Keratinocyte (primary cell): ENCODE data around the gene SPATA20. TPM values are rescaled to one million over a fixed set of nuclear protein-coding genes. Genes with fewer than 3 reads are reported as not detected.

ENCODE experiments used
- DNase-seq: peaks from one replicate; pipeline ENCODE4 v3.0.0-alpha.2; 2011; ENCODE audit warnings: low read depth, missing footprints, low spot score
- FAIRE-seq: peaks from 2 replicates; lab custom pipeline; 2011; peaks lifted over from hg19 to GRCh38; lab: Jason Lieb, UNC
- H2AFZ ChIP-seq: 2 replicates; pipeline ENCODE4 v1.6.0; 2012; ENCODE audit warnings: low read length, control low read depth, inconsistent platforms; ENCODE audit not compliant: control insufficient read depth
- H3K27ac ChIP-seq: 2 replicates; pipeline ENCODE4 v1.5.1; 2011; ENCODE audit warnings: low read length; ENCODE audit not compliant: control insufficient read depth, insufficient read depth
- H3K27me3 ChIP-seq: 3 replicates; pipeline ENCODE4 v1.6.0; 2011; ENCODE audit warnings: low read length; ENCODE audit not compliant: control insufficient read depth, insufficient read depth; ENCODE audit errors: extremely low read depth
- H3K36me3 ChIP-seq, 2 experiments: 2 replicates in 1 of 2; 3 replicates in 1 of 2; pipeline ENCODE4 v1.5.1; 2011; ENCODE audit warnings: low read length in 2 of 2, mild to moderate bottlenecking in 1 of 2; ENCODE audit not compliant: control insufficient read depth in 2 of 2, insufficient read depth in 2 of 2; ENCODE audit errors: extremely low read depth in 1 of 2
- H3K4me1 ChIP-seq: 3 replicates; pipeline ENCODE4 v1.5.1; 2011; ENCODE audit warnings: low read length; ENCODE audit not compliant: control insufficient read depth, insufficient read depth; ENCODE audit errors: extremely low read depth
- H3K4me2 ChIP-seq: 3 replicates; pipeline ENCODE4 v1.6.0; 2011; ENCODE audit warnings: low read depth, low read length; ENCODE audit not compliant: control insufficient read depth, insufficient read depth; ENCODE audit errors: extremely low read depth
- H3K4me3 ChIP-seq, 3 experiments: fragments of 200-600 bp in 1 of 3; sonication (generic) in 1 of 3; 2 replicates in 2 of 3; 3 replicates in 1 of 3; pipeline ENCODE4 v1.5.1; 2011 to 2016; ENCODE audit warnings: low read length in 3 of 3, mild to moderate bottlenecking in 3 of 3, control low read depth in 2 of 3, inconsistent platforms in 1 of 3, low read depth in 1 of 3, mixed read lengths in 1 of 3, mixed run types in 1 of 3, moderate library complexity in 1 of 3; ENCODE audit not compliant: control insufficient read depth in 2 of 3, insufficient read depth in 2 of 3; ENCODE audit errors: extremely low read depth in 1 of 3
- H3K79me2 ChIP-seq: 2 replicates; pipeline ENCODE4 v1.6.0; 2012; ENCODE audit warnings: low read length; ENCODE audit not compliant: control insufficient read depth, insufficient read depth
- H3K9ac ChIP-seq: 3 replicates; pipeline ENCODE4 v1.6.0; 2011; ENCODE audit warnings: low read length; ENCODE audit not compliant: control insufficient read depth, insufficient read depth; ENCODE audit errors: extremely low read depth
- H3K9me1 ChIP-seq: 3 replicates; pipeline ENCODE4 v1.6.0; 2011; ENCODE audit warnings: low read length; ENCODE audit not compliant: control insufficient read depth, insufficient read depth; ENCODE audit errors: extremely low read depth
- H3K9me3 ChIP-seq: 2 replicates; pipeline ENCODE4 v1.5.1; 2012; ENCODE audit warnings: low read depth, low read length; ENCODE audit not compliant: control insufficient read depth
- H4K20me1 ChIP-seq: 3 replicates; pipeline ENCODE4 v1.6.0; 2011; ENCODE audit warnings: low read length; ENCODE audit not compliant: control insufficient read depth, insufficient read depth; ENCODE audit errors: extremely low read depth
- CTCF ChIP-seq, 3 experiments: IDR thresholded peaks in 1 of 3; conservative IDR thresholded peaks in 1 of 3; optimal IDR thresholded peaks in 1 of 3; 2 replicates in 2 of 3; 3 replicates in 1 of 3; pipeline versions ENCODE3 to v1.5.1; 2011; ENCODE audit warnings: low read length in 3 of 3, mild to moderate bottlenecking in 3 of 3, moderate library complexity in 2 of 3, control low read depth in 1 of 3, inconsistent platforms in 1 of 3; ENCODE audit not compliant: insufficient read depth in 2 of 3; ENCODE audit errors: extremely low read depth in 1 of 3
- EZH2 ChIP-seq: IDR thresholded peaks from one replicate; pipeline ENCODE4 v1.6.1; 2012; ENCODE audit warnings: inconsistent platforms, mild to moderate bottlenecking, low read length, moderate library complexity
- dilution Hi-C: fragments of 300-500 bp; cut with MboI; formaldehyde crosslinking; loops from one replicate; pipeline ENCODE4 v1.7.0; 2020; ENCODE audit warnings: low sequenced_read_pairs; ENCODE audit not compliant: extremely low pct_ligation_motif_present
- polyA plus RNA-seq, 5 experiments: library from polyadenylated mRNA; depleted of rRNA in 3 of 5; stranded (reverse) in 3 of 5; stranded (forward) in 1 of 5; unstranded in 1 of 5; fragments of >200 nt; gene quantifications; 1 replicate in 1 of 5; 2 replicates in 3 of 5; 3 replicates in 1 of 5; pipeline versions ENCODE4 v1.2.1 to v1.2.3, GENCODE V29; 2011 to 2012; ENCODE audit warnings: missing spikeins in 2 of 5, low read depth in 1 of 5, low replicate concordance in 1 of 5

Gene SPATA20
- polyA plus RNA-seq, 1 donor (not counting 4 experiments of a cell fraction or from before 2014, with no cell fraction given), result 17.2 TPM

GRCh38 chr17:50602836-50603235 is 55.9 kb downstream of the SPATA20 start:
- Histone ChIP-seq H2AFZ (no peak overlapping the region), H3K79me2 (no peaks in the 10 kb centered on the region), H3K36me3 (no peaks in the 10 kb centered on the region), H3K9me1 (no peaks in the 10 kb centered on the region), H3K27ac (no peak overlapping the region), H4K20me1 (peaks cover 2% of the 10 kb centered on the region), H3K4me2 (no peak overlapping the region), H3K4me3 (no peak overlapping the region), H3K9me3 (no peaks in the 10 kb centered on the region), H3K27me3 (peaks cover 56% of the 10 kb centered on the region), H3K9ac (no peak overlapping the region), H3K4me1 (peaks cover 2% of the 10 kb centered on the region)
- dilution Hi-C loops, result no loop called here
- no peak for TF ChIP-seq CTCF (optimal IDR thresholded peaks at IDR 0.05 in 1 of 3, IDR thresholded peaks at IDR 0.05 in 1 of 3, conservative IDR thresholded peaks at IDR 0.05 in 1 of 3; ENCODE audit: extremely low read depth in 1 of 3, insufficient read depth in 2 of 3, low read length in 3 of 3)
- no peak for TF ChIP-seq EZH2
- FAIRE-seq (no peak), DNase-seq (no peak)

DNA sequence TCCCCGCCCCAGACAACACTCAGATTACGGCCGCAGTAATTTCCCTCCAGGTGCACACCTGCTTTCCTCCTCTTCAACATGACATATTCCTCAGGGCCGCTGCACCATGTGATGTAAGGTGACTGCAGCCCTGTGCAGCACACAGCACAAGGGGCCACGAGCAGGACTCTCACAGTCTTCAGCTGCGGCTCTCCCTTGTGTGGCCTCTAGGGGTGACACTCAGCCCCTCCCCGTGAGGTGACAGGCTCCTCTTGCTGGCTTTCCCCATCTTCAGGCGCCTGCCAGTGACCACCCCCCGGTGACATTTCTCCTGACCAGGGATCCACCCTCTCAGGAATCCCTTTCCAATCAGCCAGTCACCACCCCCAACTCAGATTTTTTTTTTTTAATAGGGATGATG is 56.4 kb downstream of the SPATA20 start:
- H4K20me1 ChIP-seq, result peaks cover 2% of the 10 kb centered on the region
- no peak for DNase-seq
- H3K9me3 ChIP-seq, result no peaks in the 10 kb centered on the region
- peaks cover 2% of the 10 kb centered on the region for H3K4me1 ChIP-seq
- no peak overlapping the region for H3K27ac ChIP-seq
- no peak overlapping the region for H3K4me2 ChIP-seq
- H3K27me3 ChIP-seq, result peaks cover 59% of the 10 kb centered on the region
- H3K36me3 ChIP-seq, result no peaks in the 10 kb centered on the region
- TF ChIP-seq EZH2 (peak; percentile 24), CTCF (optimal IDR thresholded peaks at IDR 0.05 in 1 of 3, IDR thresholded peaks at IDR 0.05 in 1 of 3, conservative IDR thresholded peaks at IDR 0.05 in 1 of 3; ENCODE audit: extremely low read depth in 1 of 3, insufficient read depth in 2 of 3, low read length in 3 of 3) (peak; percentile 12 to 27 (median 20))
- H3K9me1 ChIP-seq, result no peaks in the 10 kb centered on the region
- no peak overlapping the region for H2AFZ ChIP-seq
- dilution Hi-C loops, result no loop called here
- H3K79me2 ChIP-seq, result no peaks in the 10 kb centered on the region
- H3K4me3 ChIP-seq, result no peak overlapping the region
- no peak for FAIRE-seq
- no peak overlapping the region for H3K9ac ChIP-seq
